ENCODE results near the gene SPIRE1. TPM values are rescaled to one million over a fixed set of nuclear protein-coding genes. Genes with fewer than 3 reads are reported as not detected.

SPIRE1 gene
- total RNA-seq, 1 donor from 2014 or later = 16.9 TPM

DNA sequence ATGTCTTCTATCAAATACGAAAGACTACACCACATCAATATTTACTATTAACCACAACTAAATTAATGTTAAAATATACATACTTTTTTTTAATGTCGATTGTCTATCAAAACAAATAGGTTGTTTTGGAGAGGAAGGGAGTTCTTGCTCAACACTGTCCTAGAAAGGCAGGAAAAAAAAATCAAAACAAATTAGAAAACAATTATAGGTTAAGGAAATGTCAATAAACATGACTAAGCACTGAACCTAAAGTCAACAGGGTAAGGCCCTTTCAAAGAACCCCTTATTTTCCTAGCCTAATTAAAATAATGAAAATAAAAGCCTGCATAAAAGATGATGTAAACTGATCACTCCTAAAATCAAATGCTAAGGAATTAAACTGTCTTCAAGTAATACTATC, 41.8 kb upstream of the SPIRE1 start:
- intact Hi-C loops (cut with DNase I) = no loop called here

DNA sequence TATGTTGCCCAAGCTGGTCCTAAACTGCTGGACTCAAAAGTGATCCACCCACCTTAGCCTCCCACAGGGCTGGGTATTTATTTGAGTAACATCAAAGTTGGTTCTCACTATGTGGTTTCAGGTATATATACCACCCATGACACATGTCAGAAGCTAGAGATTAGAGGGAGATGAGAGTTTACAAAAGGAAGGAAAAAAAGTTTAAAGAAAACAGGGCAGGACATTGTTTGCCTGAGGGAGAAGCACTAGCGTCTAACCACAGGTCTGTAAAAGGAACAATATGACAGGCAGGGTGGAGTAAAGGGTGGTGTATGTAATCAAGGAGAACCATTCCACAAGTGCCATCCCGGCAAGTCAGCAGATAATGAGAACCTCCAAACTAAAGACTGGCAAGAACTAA, 36.1 kb upstream of the SPIRE1 start:
- H3K36me3 ChIP-seq = no peaks in the 10 kb centered on the region
- H3K27ac ChIP-seq = no peak overlapping the region
- TF ChIP-seq, protein P1, sequence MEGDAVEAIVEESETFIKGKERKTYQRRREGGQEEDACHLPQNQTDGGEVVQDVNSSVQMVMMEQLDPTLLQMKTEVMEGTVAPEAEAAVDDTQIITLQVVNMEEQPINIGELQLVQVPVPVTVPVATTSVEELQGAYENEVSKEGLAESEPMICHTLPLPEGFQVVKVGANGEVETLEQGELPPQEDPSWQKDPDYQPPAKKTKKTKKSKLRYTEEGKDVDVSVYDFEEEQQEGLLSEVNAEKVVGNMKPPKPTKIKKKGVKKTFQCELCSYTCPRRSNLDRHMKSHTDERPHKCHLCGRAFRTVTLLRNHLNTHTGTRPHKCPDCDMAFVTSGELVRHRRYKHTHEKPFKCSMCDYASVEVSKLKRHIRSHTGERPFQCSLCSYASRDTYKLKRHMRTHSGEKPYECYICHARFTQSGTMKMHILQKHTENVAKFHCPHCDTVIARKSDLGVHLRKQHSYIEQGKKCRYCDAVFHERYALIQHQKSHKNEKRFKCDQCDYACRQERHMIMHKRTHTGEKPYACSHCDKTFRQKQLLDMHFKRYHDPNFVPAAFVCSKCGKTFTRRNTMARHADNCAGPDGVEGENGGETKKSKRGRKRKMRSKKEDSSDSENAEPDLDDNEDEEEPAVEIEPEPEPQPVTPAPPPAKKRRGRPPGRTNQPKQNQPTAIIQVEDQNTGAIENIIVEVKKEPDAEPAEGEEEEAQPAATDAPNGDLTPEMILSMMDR (IDR thresholded peaks at IDR 0.05) = no peak
- H3K4me1 ChIP-seq = no peaks in the 10 kb centered on the region
- intact Hi-C loops (cut with DNase I) = no loop called here
- no peak for DNase-seq (ENCODE audit: low spot score in 2 of 2)
- H3K27me3 ChIP-seq = no peaks in the 10 kb centered on the region
- no peak overlapping the region for H3K4me3 ChIP-seq
- H3K9me3 ChIP-seq = no peaks in the 10 kb centered on the region

More for the DNA sequence above, 41.8 kb upstream of the SPIRE1 start:
- Histone ChIP-seq H3K36me3 (no peaks in the 10 kb centered on the region), H3K4me3 (no peak overlapping the region), H3K27ac (no peak overlapping the region), H3K4me1 (peaks cover 3 to 17% of the 10 kb centered on the region in 2 donors), H3K27me3 (no peaks in the 10 kb centered on the region), H3K9me3 (no peaks in the 10 kb centered on the region)
- TF ChIP-seq, protein P1 (IDR thresholded peaks at IDR 0.05) = no peak
- no peak for DNase-seq (ENCODE audit: low spot score in 2 of 2)

DNA sequence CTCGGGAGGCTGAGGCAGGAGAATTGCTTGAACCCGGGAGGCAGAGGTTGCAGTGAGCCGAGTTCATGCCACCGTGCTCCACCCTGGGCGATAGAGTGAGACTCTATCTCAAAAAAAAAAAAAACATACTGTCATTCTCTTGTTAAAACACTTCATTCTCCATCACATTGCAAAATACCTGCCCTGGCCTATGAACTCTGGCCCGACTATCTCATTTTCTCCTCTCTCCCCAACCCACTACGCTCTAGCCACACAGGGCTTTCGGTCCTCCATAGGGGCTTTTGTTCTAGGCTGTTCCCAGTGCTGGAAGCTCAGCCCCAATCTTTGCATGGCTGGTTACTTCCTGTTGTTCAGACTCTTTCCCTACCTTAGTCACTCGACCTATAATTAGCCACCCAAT, 34.3 kb upstream of the SPIRE1 start:
- Histone ChIP-seq H3K4me3 (no peak overlapping the region), H3K27me3 (no peaks in the 10 kb centered on the region), H3K4me1 (no peaks in the 10 kb centered on the region), H3K27ac (no peak overlapping the region), H3K9me3 (no peaks in the 10 kb centered on the region), H3K36me3 (no peaks in the 10 kb centered on the region)
- intact Hi-C loops (cut with DNase I) = no loop called here
- TF ChIP-seq, protein P1 (IDR thresholded peaks at IDR 0.05) = no peak
- DNase-seq (ENCODE audit: low spot score in 2 of 2) = no peak

DNA sequence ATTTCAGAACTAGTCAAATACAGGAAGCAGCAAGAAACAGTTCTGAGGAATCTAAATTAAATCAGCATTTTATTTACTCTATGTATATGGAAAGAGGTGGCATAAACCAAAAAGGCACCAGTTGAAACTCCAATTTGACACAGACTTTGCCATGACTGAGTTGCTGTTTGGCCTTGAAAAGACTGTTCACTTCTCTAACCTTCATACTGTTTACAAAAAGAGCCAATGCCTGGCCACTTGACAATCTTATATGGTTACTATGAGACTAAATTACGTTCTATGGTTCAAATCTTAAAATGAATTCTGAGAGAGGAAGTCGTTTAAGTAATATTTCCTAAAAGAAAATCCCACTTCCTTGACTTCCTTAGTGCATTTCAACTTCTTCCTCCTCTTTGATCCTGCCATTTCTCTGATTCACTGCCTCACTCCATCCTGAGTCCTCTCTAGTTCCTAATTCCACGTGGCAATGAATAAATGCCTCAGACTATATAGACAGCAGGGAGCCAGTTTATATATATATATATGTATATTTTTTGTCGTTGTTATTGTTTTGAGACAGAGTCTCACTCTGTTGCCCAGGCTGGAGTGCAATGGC, 31.4 kb upstream of the SPIRE1 start:
- no peak for DNase-seq (ENCODE audit: low spot score in 2 of 2)
- TF ChIP-seq, protein P1 (IDR thresholded peaks at IDR 0.05) = no peak
- intact Hi-C loops (cut with DNase I) = no loop called here

DNA sequence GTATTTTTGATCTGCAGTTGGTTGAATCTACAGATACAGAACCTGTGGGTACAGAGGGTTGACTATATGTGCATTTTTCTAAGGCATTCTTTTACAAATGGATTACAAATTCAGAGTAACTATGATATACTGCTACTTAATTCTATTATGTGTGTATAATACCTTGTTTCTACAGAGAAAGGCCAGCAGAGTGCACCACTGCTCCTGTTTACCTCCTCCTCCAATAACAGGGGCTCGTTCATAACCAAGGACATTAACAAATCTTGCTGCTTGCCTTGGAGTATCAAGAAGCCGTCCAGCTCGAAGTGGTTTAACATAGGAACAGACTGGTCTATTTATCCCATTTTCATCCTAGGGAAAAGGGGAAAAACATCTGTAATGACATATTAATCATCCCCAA, 28.2 kb upstream of the SPIRE1 start:
- peaks cover 21 to 22% of the 10 kb centered on the region in 2 donors for H3K36me3 ChIP-seq

More for the DNA sequence above, 31.4 kb upstream of the SPIRE1 start:
- Histone ChIP-seq H3K27ac (no peak overlapping the region), H3K4me3 (no peak overlapping the region), H3K27me3 (no peaks in the 10 kb centered on the region), H3K4me1 (no peaks in the 10 kb centered on the region), H3K9me3 (no peaks in the 10 kb centered on the region), H3K36me3 (peaks cover 15 to 17% of the 10 kb centered on the region in 2 donors)

More for the DNA sequence above, 28.2 kb upstream of the SPIRE1 start:
- TF ChIP-seq, protein P1 (IDR thresholded peaks at IDR 0.05) = no peak
- no peaks in the 10 kb centered on the region for H3K9me3 ChIP-seq
- intact Hi-C loops (cut with DNase I) = no loop called here
- H3K27me3 ChIP-seq = no peaks in the 10 kb centered on the region
- no peak overlapping the region for H3K4me3 ChIP-seq
- DNase-seq (ENCODE audit: low spot score in 2 of 2) = no peak
- no peak overlapping the region for H3K27ac ChIP-seq
- H3K4me1 ChIP-seq = no peaks in the 10 kb centered on the region

All from ascending aorta (tissue), 2 donors.